Memory B cell (primary cell): ENCODE data around the gene AUNIP.

ENCODE experiments used
- ATAC-seq: fragments of 150-1000 bp; cut with Tn5 transposase; 2 replicates; pipeline ENCODE4 v1.10.0; 2021; ENCODE audit warnings: low read depth, mild to moderate bottlenecking, moderate library complexity
- DNase-seq, 2 donors: peaks; one replicate each; pipeline ENCODE4 v3.0.0; 2022; ENCODE audit warnings: low spot score in 2 of 2
- H3K27ac Mint-ChIP-seq: one replicate; pipeline ENCODE4 v1.8.0; 2022; ENCODE audit warnings: mild to moderate bottlenecking, moderate library complexity, mixed read lengths
- H3K27me3 Mint-ChIP-seq: one replicate; pipeline ENCODE4 v1.8.0; 2022; ENCODE audit warnings: mixed read lengths
- H3K36me3 Mint-ChIP-seq: one replicate; pipeline ENCODE4 v1.8.0; 2022; ENCODE audit warnings: mild to moderate bottlenecking, mixed read lengths
- H3K4me1 Mint-ChIP-seq: one replicate; pipeline ENCODE4 v1.8.0; 2022; ENCODE audit warnings: mixed read lengths
- H3K4me3 Mint-ChIP-seq: one replicate; pipeline ENCODE4 v1.8.0; 2022; ENCODE audit warnings: mild to moderate bottlenecking, moderate library complexity, mixed read lengths
- H3K9me3 Mint-ChIP-seq: one replicate; pipeline ENCODE4 v1.8.0; 2022; ENCODE audit warnings: mixed read lengths

AUNIP gene

DNA sequence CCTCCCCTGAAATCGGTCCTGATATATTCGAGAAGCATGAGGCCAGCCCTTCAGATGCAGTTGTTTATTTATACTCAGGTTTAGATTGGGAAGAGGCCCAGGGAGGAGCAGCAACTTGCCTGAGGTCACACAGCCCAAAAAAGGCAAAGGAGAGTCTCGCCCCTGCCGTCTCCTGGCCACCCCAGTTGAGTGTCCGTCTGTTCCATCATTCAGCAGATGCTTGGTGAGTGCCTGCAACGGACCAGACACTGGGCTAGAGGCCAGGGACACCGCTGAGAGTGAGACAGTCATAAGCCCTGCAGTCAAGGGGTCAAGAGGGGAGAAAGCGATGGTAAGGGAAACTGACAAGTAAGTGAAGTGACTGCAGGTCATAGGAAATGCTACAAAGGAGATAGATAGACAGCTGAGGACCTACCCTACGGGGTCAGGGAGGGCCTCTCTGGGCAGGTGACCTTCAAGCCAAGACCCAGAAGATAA, 74.6 kb downstream of the AUNIP start:
- Mint-ChIP-seq H3K27me3 (no peaks in the 10 kb centered on the region), H3K4me3 (no peak overlapping the region), H3K36me3 (no peaks in the 10 kb centered on the region), H3K4me1 (no peaks in the 10 kb centered on the region), H3K9me3 (no peaks in the 10 kb centered on the region), H3K27ac (no peak overlapping the region)
- ATAC-seq (no peak), DNase-seq (no peak)
